Measurements from ENCODE around the gene BCL2L15.

BCL2L15 gene

DNA sequence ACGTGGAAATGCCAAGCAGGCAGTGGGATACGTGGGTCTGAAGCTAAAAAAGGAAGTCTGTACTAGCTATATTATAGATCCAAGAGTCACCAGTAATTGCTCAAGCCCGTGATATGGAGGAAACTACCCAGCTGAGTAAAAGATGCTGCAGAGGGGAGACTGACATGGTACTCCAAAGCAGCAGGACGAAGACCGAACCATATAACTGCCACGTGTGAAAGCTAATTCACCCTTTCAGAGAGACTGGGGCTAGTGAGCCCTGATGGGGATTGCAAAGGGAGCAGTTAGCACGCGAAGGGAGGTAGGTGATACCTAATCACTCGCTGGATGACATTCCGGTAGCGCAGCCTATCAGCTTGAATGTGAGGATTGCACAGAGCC is 16.9 kb upstream of the BCL2L15 start:
- H3K27me3 ChIP-seq (ENCODE audit: control insufficient read depth, low read length) = no peaks in the 10 kb centered on the region
- no peaks in the 10 kb centered on the region for H4K20me1 ChIP-seq (ENCODE audit: control insufficient read depth, insufficient read depth, low read depth, low read length)
- H3K4me2 ChIP-seq (ENCODE audit: low read length) = peak overlapping the region; percentile 58
- peaks cover 64% of the 10 kb centered on the region for H3K79me2 ChIP-seq (ENCODE audit: control insufficient read depth, low read length)
- H3K4me3 ChIP-seq (ENCODE audit: low read length) = peak overlapping the region; percentile 82
- no peaks in the 10 kb centered on the region for H3F3A ChIP-seq (ENCODE audit: control insufficient read depth, insufficient read depth)
- TF ChIP-seq, protein P1, sequence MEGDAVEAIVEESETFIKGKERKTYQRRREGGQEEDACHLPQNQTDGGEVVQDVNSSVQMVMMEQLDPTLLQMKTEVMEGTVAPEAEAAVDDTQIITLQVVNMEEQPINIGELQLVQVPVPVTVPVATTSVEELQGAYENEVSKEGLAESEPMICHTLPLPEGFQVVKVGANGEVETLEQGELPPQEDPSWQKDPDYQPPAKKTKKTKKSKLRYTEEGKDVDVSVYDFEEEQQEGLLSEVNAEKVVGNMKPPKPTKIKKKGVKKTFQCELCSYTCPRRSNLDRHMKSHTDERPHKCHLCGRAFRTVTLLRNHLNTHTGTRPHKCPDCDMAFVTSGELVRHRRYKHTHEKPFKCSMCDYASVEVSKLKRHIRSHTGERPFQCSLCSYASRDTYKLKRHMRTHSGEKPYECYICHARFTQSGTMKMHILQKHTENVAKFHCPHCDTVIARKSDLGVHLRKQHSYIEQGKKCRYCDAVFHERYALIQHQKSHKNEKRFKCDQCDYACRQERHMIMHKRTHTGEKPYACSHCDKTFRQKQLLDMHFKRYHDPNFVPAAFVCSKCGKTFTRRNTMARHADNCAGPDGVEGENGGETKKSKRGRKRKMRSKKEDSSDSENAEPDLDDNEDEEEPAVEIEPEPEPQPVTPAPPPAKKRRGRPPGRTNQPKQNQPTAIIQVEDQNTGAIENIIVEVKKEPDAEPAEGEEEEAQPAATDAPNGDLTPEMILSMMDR (IDR thresholded peaks at IDR 0.05; ENCODE audit: low read depth, low read length, poor library complexity, severe bottlenecking) = no peak
- no peak for TF ChIP-seq EZH2phosphoT487 (IDR thresholded peaks at IDR 0.05; ENCODE audit: borderline replicate concordance, low read length)
- H3K27ac ChIP-seq (ENCODE audit: low read depth, low read length) = peak overlapping the region; percentile 67
- H3K9me2 ChIP-seq (replicated peaks; ENCODE audit: control insufficient read depth, low read length) = no peaks in the 10 kb centered on the region
- H3K36me3 ChIP-seq (ENCODE audit: control insufficient read depth, low read length) = peaks cover 71% of the 10 kb centered on the region
- H3K9me3 ChIP-seq (ENCODE audit: control insufficient read depth, insufficient read depth, low read length) = no peaks in the 10 kb centered on the region
- peaks cover 26% of the 10 kb centered on the region for H3K4me1 ChIP-seq (ENCODE audit: control insufficient read depth, low read length)

GRCh38 chr1:113903501-113904292 is 16.3 kb upstream of the BCL2L15 start:
- Histone ChIP-seq H3K4me3 (ENCODE audit: low read length) (peak overlapping the region; percentile 82), H3K79me2 (ENCODE audit: control insufficient read depth, low read length) (peaks cover 64% of the 10 kb centered on the region), H3K9me2 (replicated peaks; ENCODE audit: control insufficient read depth, low read length) (no peaks in the 10 kb centered on the region), H3K9me3 (ENCODE audit: control insufficient read depth, insufficient read depth, low read length) (no peaks in the 10 kb centered on the region), H3K4me1 (ENCODE audit: control insufficient read depth, low read length) (peaks cover 26% of the 10 kb centered on the region), H3K4me2 (ENCODE audit: low read length) (peak overlapping the region; percentile 58), H3K27me3 (ENCODE audit: control insufficient read depth, low read length) (no peaks in the 10 kb centered on the region), H4K20me1 (ENCODE audit: control insufficient read depth, insufficient read depth, low read depth, low read length) (no peaks in the 10 kb centered on the region), H3F3A (ENCODE audit: control insufficient read depth, insufficient read depth) (no peaks in the 10 kb centered on the region), H3K27ac (ENCODE audit: low read depth, low read length) (peak overlapping the region; percentile 67), H3K36me3 (ENCODE audit: control insufficient read depth, low read length) (peaks cover 72% of the 10 kb centered on the region)
- TF ChIP-seq, protein P1 (IDR thresholded peaks at IDR 0.05; ENCODE audit: low read depth, low read length, poor library complexity, severe bottlenecking) = no peak
- no peak for TF ChIP-seq EZH2phosphoT487 (IDR thresholded peaks at IDR 0.05; ENCODE audit: borderline replicate concordance, low read length)

DNA sequence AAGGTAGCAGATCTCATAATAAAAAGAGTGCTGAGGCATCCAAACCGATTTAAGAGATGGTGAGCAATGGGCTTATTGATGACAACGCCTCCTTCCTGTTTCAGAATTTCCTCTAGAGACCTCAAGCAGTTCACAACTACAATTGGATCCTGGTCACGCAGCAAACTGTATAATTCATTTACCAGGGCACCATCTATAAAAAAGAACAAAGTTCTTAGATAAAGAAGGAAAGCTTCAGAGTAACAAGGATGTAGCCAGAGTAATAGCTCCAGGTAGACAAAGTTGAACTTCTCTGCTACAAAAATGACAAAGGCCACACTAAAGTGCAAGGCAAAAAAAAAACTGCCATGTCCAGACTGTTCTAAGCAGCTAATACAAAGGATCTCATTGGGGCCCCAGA is 13.8 kb upstream of the BCL2L15 start:
- Histone ChIP-seq H3K4me2 (ENCODE audit: low read length) (no peak overlapping the region), H3K79me2 (ENCODE audit: control insufficient read depth, low read length) (peaks cover 47% of the 10 kb centered on the region), H3K36me3 (ENCODE audit: control insufficient read depth, low read length) (peaks cover 75% of the 10 kb centered on the region), H3K27me3 (ENCODE audit: control insufficient read depth, low read length) (no peaks in the 10 kb centered on the region), H3K9me3 (ENCODE audit: control insufficient read depth, insufficient read depth, low read length) (no peaks in the 10 kb centered on the region), H3K9me2 (replicated peaks; ENCODE audit: control insufficient read depth, low read length) (no peaks in the 10 kb centered on the region), H3K4me3 (ENCODE audit: low read length) (no peak overlapping the region), H3F3A (ENCODE audit: control insufficient read depth, insufficient read depth) (no peaks in the 10 kb centered on the region), H3K4me1 (ENCODE audit: control insufficient read depth, low read length) (peaks cover 18% of the 10 kb centered on the region), H3K27ac (ENCODE audit: low read depth, low read length) (no peak overlapping the region), H4K20me1 (ENCODE audit: control insufficient read depth, insufficient read depth, low read depth, low read length) (no peaks in the 10 kb centered on the region)
- TF ChIP-seq, protein P1 (IDR thresholded peaks at IDR 0.05; ENCODE audit: low read depth, low read length, poor library complexity, severe bottlenecking) = no peak
- no peak for TF ChIP-seq EZH2phosphoT487 (IDR thresholded peaks at IDR 0.05; ENCODE audit: borderline replicate concordance, low read length)
